ENCODE measurements around the gene USP17L17.
"Not testable (repeated sequence)": the region's sequence is repeated elsewhere in the genome, so short reads cannot be mapped to it uniquely, and the experiment has no call there.

DNA sequence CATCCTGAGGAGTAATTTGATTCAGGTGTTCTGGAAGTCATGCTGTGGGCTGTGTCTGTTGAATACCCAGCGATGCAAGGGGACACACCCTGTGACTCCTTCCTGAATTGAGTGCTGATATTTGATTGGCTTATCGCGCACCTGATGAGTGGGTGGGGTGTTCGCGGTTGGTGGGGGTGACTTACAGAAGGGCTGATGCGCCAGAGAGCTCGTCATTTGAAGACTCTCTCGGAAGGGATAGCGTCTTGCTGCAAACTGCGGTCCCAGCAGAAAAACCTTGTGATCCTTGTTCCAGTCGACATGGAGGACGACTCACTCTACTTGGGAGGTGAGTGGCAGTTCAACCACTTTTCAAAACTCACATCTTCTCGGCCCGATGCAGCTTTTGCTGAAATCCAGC, 28.6 kb upstream of the USP17L17 start, which contains the start of gene USP17L11:
- TF ChIP-seq, protein P1, sequence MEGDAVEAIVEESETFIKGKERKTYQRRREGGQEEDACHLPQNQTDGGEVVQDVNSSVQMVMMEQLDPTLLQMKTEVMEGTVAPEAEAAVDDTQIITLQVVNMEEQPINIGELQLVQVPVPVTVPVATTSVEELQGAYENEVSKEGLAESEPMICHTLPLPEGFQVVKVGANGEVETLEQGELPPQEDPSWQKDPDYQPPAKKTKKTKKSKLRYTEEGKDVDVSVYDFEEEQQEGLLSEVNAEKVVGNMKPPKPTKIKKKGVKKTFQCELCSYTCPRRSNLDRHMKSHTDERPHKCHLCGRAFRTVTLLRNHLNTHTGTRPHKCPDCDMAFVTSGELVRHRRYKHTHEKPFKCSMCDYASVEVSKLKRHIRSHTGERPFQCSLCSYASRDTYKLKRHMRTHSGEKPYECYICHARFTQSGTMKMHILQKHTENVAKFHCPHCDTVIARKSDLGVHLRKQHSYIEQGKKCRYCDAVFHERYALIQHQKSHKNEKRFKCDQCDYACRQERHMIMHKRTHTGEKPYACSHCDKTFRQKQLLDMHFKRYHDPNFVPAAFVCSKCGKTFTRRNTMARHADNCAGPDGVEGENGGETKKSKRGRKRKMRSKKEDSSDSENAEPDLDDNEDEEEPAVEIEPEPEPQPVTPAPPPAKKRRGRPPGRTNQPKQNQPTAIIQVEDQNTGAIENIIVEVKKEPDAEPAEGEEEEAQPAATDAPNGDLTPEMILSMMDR (tag by site-specific recombination; IDR thresholded peaks at IDR 0.05) = not testable (repeated sequence)
- TF ChIP-seq ZSCAN30 (tag by site-specific recombination; IDR thresholded peaks at IDR 0.05); WT1 (tag by site-specific recombination; IDR thresholded peaks at IDR 0.05); ELK4 (IDR thresholded peaks at IDR 0.05; ENCODE audit: borderline replicate concordance, low read depth, low read length); ZNF629 (tag by site-specific recombination; IDR thresholded peaks at IDR 0.05); ZNF426 (tag by site-specific recombination; IDR thresholded peaks at IDR 0.05); ZNF473 (tag by site-specific recombination; IDR thresholded peaks at IDR 0.05); TCF7L2 (IDR thresholded peaks at IDR 0.05; ENCODE audit: borderline replicate concordance, low read depth, low read length); ZNF610 (tag by site-specific recombination; IDR thresholded peaks at IDR 0.05; ENCODE audit: borderline replicate concordance); HOXC10 (CRISPR knock-in tag; IDR thresholded peaks at IDR 0.05); REPIN1 (tag by site-specific recombination; IDR thresholded peaks at IDR 0.05; ENCODE audit: low read depth); ZNF211 (tag by site-specific recombination; IDR thresholded peaks at IDR 0.05; ENCODE audit: low read depth): not testable (repeated sequence)
